ES-I3 (cell line): ENCODE results near the gene ATP2C1.

Experiments used
- H3K36me3 ChIP-seq: 2 replicates; pipeline ENCODE4 v1.6.1; 2013; ENCODE audit warnings: mild to moderate bottlenecking, low read length, control low read depth, moderate library complexity; ENCODE audit not compliant: insufficient read depth
- H3K4me1 ChIP-seq: 2 replicates; pipeline ENCODE4 v1.6.1; 2013; ENCODE audit warnings: mild to moderate bottlenecking, control low read depth, low read length; ENCODE audit not compliant: insufficient read depth
- H3K9ac ChIP-seq: 2 replicates; pipeline ENCODE4 v1.6.1; 2013; ENCODE audit warnings: low read depth, mild to moderate bottlenecking, low read length, moderate library complexity
- H3K9me3 ChIP-seq: 2 replicates; pipeline ENCODE4 v1.6.1; 2013; ENCODE audit warnings: mild to moderate bottlenecking, low read length, moderate library complexity; ENCODE audit not compliant: control insufficient read depth, insufficient read depth

Gene ATP2C1

DNA sequence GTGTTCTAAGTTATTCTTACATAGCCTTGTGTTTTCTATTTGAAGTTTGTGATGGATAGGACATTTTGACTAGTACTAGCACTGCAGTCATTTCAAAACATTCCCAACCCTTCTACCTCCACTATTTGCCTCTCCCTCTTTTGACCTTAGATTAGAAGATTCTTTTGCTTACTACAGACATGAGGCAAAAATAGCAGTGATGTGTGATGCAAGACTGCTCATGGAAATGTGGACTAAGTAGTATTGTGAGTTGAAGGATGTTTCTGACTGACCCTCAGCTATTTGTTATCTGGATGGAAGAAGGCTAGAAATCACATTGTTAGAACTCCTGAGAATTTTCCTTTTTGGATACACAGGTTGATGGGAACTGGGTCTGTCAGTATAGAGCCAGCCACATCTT, 45.9 kb downstream of the ATP2C1 start:
- H3K9me3 ChIP-seq, result no peaks in the 10 kb centered on the region
- H3K9ac ChIP-seq, result no peak overlapping the region
- no peaks in the 10 kb centered on the region for H3K4me1 ChIP-seq
- H3K36me3 ChIP-seq, result peaks cover 6% of the 10 kb centered on the region

DNA sequence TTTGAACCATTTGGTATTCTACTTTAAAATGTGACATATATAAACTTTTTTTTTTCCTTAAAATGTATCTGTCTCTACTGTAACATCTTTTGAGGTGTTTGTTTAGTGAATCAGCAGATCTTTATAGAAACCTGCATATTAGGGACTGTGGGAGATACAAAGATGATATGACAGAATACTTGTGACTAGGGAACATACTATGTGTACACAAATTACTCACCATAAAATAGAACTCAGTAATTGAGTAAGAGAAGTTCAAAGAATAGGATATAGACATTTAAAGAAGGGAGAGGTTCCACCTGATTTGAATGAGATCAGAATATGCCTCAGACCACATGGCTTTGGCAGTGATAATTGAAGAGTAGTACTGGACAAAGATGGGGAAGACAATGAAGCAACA, 47.9 kb downstream of the ATP2C1 start:
- Histone ChIP-seq H3K36me3 (peaks cover 7% of the 10 kb centered on the region; the same call in 1 of the 2 replicates), H3K9ac (no peak overlapping the region), H3K9me3 (no peaks in the 10 kb centered on the region), H3K4me1 (no peaks in the 10 kb centered on the region)

DNA sequence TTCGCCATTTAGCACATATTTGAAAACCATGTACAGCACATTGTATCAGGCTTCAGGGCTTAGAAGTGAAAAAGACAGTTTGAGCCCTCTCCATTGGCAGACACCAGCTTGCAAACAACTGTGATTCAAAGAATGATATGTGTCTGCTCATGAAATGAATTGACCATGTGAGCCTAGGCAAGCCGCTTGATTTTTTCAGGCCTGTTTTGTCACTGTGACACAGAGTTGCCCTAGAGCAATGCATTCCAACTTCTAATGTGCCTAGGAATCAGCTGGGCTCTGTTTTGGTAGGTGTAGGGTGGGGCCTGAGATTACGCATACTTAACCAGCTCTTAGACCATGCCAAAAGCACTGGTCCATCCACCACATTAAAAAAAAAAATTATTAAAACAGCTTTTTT, 53.0 kb downstream of the ATP2C1 start:
- Histone ChIP-seq H3K36me3 (peaks cover 5% of the 10 kb centered on the region; the same call in 1 of the 2 replicates), H3K4me1 (0 out of 2 replicates have a peak, but pooled peaks cover 3% of the 10 kb centered on the region)

DNA sequence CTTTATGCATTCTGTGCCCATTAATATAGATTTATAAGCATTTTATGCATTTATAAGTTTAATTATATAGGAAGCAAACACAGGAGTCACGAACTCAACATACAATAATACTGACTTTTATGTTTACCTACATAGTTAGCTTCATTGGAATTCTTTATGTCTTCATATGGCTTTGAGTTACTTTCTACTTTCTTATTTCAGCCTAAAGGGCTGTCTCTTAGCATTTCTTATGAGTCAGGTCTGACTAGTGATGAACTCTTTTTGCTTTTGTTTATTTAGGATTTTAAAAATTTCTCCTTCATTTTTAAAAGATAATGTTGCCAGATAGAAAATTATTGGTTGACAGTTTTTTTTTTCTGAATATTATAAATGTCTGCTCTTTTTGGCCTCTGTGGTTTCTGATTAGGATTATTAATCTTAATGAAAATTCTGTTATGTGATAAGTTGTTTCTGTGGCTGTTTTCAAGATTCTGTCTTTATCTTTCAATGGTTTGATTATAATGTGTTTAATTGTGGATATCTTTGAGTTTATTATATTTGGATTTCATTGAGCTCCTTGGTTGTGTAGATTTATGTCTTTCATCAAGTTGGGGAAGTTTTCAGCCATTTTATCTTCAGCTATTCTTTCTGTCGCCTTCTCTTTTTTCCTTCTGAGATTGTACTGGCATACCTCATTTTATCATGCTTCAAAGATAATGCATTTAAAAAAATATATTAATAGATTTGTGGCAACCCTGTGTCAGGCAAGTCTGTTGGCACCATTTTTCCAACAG, 54.3 kb downstream of the ATP2C1 start:
- peaks cover 3% of the 10 kb centered on the region; the same call in 1 of the 2 replicates for H3K36me3 ChIP-seq

More for the DNA sequence above, 53.0 kb downstream of the ATP2C1 start:
- Histone ChIP-seq H3K9me3 (no peaks in the 10 kb centered on the region; the same call in 1 of the 2 replicates), H3K9ac (no peak overlapping the region)

DNA sequence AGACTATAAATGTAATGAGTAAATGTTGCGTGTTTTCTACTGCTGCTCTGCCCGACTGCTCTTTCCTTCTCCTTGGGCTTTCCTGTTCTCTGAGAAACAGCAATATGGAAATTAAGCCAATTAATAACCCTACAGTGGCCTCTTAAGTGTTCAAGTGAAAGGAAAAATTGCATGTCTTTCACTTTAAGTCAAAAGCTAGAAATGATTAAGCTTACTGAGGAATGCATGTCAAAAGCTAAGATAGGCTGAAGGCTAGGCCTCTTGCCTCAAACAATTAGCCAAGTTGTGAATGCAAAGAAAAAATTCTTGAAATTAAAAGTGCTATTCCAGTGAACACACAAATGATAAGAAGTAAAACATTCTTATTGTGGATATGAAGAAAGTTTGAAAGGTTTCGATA, 55.0 kb downstream of the ATP2C1 start:
- 0 out of 2 replicates have a peak, but pooled peaks cover 3% of the 10 kb centered on the region for H3K4me1 ChIP-seq
- no peak overlapping the region for H3K9ac ChIP-seq
- H3K36me3 ChIP-seq, result peaks cover 3% of the 10 kb centered on the region; the same call in 1 of the 2 replicates
- no peaks in the 10 kb centered on the region; the same call in 1 of the 2 replicates for H3K9me3 ChIP-seq

More for the DNA sequence above, 54.3 kb downstream of the ATP2C1 start:
- Histone ChIP-seq H3K9me3 (no peaks in the 10 kb centered on the region; the same call in 1 of the 2 replicates), H3K9ac (no peak overlapping the region), H3K4me1 (0 out of 2 replicates have a peak, but pooled peaks cover 3% of the 10 kb centered on the region)

DNA sequence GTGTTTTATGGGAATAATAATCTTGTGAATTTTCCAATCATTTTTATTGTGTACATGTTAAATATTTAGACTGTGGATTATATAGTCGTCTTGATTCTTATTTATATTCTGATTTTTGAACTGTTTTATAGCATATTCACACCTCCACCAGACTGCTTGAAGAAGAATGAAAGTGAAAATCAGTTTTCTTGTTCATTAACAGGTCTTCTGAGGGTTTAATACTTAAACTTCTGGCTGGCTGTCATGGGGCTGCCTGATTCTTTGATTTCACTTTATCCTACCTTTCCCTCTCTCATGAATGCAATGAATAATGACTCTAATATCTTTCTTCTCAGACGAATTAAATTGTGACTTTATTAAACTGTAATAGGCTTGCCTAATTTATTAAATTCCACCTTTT, 56.2 kb downstream of the ATP2C1 start:
- no peaks in the 10 kb centered on the region; the same call in 1 of the 2 replicates for H3K9me3 ChIP-seq
- no peak overlapping the region for H3K9ac ChIP-seq
- H3K36me3 ChIP-seq, result peaks cover 3% of the 10 kb centered on the region; the same call in 1 of the 2 replicates
- H3K4me1 ChIP-seq, result 0 out of 2 replicates have a peak, but pooled peaks cover 3% of the 10 kb centered on the region

DNA sequence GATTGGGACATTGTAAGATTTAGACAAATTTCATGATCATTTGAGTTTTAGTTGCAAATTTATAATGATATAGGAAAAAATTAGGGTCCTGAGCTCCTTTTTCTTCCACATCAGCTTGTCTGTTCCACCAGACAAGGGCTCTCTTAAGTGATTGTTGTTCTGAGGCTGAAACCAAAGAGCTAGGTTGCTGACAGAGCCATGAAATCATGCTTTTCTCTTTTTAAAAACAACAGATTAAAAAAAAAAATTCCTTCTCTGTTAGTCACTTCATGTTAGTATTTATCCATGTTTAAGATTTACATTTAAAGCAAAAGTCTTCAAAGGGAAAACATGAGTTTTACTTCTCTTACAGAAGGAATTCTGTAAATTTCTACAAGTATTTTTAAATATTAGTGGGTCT, 56.8 kb downstream of the ATP2C1 start:
- Histone ChIP-seq H3K4me1 (0 out of 2 replicates have a peak, but pooled peaks cover 3% of the 10 kb centered on the region), H3K9me3 (no peaks in the 10 kb centered on the region; the same call in 1 of the 2 replicates), H3K9ac (no peak overlapping the region), H3K36me3 (peaks cover 3% of the 10 kb centered on the region; the same call in 1 of the 2 replicates)

DNA sequence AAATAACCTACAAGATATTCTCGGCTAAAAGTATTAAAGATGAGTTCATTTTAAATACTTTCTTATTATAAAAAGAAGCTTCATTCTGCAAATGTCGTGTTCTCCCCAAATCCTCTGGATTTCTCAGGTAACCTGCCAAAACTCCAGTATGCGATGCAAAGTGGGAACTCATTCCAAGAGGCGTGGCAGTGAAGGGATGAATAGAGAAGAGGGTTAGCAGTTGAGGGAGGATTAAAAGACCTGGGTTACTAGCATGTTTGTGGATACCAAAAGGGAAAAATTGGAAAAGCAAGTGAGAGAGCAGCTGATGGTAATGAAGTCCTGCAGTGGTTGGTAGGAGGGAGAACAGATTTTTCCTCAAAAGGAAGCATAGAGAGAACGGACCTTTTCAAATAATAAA, 61.6 kb downstream of the ATP2C1 start:
- H3K4me1 ChIP-seq, result 0 out of 2 replicates have a peak, but pooled peaks cover 2% of the 10 kb centered on the region
- peaks cover 2% of the 10 kb centered on the region for H3K36me3 ChIP-seq
- H3K9me3 ChIP-seq, result no peaks in the 10 kb centered on the region
- no peak overlapping the region for H3K9ac ChIP-seq

DNA sequence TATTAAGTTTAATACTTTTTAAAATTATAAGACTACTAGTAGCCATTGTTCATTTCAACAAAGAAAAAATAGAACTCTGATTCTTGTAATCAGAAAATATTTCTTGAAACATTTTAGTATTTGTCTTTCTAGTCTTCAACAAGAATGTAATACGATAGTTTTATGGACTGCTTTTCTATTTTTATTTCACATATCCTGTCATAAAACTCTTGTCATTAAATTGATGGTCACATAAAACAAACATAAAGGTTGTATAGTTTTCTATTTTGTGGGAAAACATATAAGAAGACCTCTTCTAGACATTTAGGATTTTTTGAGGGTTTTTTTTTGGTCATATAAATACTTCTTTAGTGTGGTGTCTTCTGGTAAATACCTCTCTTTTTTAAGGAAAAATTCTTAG, 62.4 kb downstream of the ATP2C1 start:
- Histone ChIP-seq H3K9me3 (no peaks in the 10 kb centered on the region), H3K36me3 (peaks cover 2% of the 10 kb centered on the region), H3K9ac (no peak overlapping the region), H3K4me1 (no peaks in the 10 kb centered on the region)

DNA sequence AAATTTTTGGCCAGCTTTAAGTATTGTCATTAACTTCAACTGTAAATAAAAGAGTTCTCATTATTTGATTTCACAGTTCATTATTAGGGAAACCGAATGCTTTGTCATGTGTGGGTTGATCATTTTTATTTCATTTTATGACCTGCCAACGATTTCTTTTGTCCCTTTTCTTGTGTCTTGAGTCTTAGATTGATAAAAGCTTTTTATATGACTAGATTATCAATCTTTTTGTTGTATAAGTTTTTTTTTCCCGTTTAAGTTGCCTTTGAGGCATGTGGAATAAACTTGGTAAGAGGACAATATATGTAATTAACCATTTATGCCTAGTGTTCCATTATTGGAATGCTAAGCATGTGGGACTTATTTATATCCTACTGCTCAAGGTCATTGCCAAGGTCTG, 62.8 kb downstream of the ATP2C1 start:
- H3K36me3 ChIP-seq, result peaks cover 2% of the 10 kb centered on the region
- H3K9ac ChIP-seq, result no peak overlapping the region
- no peaks in the 10 kb centered on the region for H3K9me3 ChIP-seq
- H3K4me1 ChIP-seq, result no peaks in the 10 kb centered on the region

DNA sequence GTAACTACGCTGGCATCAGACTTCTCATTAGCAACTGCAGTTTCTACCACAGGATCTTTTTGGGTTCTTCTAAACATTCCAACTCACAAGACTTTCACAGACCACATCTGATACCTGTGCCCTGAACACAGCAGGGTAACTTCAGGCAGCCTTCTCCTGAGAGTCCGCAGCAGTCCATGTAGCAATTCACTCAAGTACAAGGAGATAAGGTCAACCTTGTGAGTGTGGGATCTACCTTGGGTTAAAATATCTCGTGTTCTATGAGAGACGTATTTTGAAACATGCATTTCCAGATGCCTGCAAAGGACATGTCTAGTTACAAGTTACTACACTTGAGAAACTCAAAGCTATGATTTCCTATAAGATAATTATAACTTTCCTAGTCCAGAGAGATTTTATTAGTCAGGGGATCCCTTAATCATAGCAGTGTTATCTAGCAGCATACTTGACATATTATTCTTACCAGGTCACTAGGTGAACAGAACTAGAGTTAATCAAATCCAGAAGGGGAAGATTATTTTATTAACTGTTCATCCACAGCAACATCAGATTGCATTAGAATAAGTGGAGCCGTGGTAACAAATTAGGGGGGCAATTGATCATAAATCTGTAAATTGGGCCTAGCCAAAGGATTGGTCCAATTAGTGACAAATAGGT, 66.4 kb downstream of the ATP2C1 start:
- H3K4me1 ChIP-seq, result peaks cover 15% of the 10 kb centered on the region
- no peak overlapping the region for H3K9ac ChIP-seq
- H3K9me3 ChIP-seq, result no peaks in the 10 kb centered on the region
- peaks cover 2% of the 10 kb centered on the region; the same call in 1 of the 2 replicates for H3K36me3 ChIP-seq

DNA sequence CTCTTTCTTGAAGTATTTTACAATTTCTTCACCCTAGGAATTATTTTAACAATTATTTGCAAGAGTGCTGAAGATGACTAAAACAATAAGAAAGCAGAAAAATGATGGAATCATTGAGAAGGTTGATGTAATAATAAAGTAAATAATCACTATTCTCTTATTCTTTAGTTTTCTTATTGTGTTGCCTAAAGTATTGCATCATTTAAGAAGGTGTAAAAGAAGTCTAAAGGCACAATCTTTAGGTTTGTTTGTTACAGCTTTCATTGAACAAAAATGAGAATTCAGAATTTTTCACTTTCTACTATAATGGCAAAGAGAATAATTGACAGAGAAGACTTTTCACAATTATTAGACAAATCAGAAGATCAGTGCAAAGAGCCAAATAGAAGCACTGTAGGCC, 67.6 kb downstream of the ATP2C1 start:
- no peaks in the 10 kb centered on the region; the same call in 1 of the 2 replicates for H3K36me3 ChIP-seq
- no peak overlapping the region for H3K9ac ChIP-seq
- no peaks in the 10 kb centered on the region for H3K9me3 ChIP-seq
- H3K4me1 ChIP-seq, result peaks cover 16% of the 10 kb centered on the region

DNA sequence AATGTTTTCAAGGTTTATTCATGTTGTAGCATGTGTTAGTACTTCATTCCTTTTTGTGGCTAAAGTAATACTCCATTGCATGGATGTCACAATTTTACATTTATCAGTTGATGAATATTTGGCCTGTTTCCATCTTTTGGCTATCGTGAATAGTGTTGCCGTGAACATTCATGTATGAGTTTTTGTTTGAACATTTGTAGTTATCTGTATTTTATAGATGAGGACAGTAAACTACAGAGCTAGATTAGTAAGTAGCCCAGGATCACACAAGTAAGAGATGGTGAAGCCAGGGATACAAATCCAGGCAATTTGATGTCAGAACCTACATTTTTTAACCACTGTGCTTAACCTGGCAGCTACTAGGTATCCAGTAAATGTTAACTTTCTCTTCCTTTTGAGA, 69.6 kb downstream of the ATP2C1 start:
- Histone ChIP-seq H3K36me3 (no peaks in the 10 kb centered on the region; the same call in 1 of the 2 replicates), H3K4me1 (peaks cover 16% of the 10 kb centered on the region), H3K9me3 (no peaks in the 10 kb centered on the region), H3K9ac (no peak overlapping the region)

DNA sequence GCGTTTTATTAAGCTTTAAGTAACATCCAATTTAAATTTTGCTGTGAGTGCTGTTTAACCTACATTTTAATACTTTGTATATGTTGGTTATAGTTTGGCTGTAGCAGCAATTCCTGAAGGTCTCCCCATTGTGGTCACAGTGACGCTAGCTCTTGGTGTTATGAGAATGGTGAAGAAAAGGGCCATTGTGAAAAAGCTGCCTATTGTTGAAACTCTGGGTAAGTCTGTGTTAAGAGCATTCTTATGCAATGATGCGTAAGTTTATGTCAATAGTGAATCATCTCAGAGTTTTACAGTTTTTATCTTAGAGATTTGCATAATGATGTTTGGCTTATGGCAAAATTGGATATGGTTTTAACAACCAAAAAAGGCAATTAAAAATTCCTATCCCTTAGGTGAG, 70.0 kb downstream of the ATP2C1 start:
- no peak overlapping the region for H3K9ac ChIP-seq
- no peaks in the 10 kb centered on the region; the same call in 1 of the 2 replicates for H3K36me3 ChIP-seq
- no peaks in the 10 kb centered on the region for H3K9me3 ChIP-seq

More for the DNA sequence above, 70.0 kb downstream of the ATP2C1 start:
- peaks cover 16% of the 10 kb centered on the region for H3K4me1 ChIP-seq
